HG02938 (cell line): Measurements from ENCODE around the gene HIVEP3.

Experiments used
- ATAC-seq: cut with Tn5 transposase; IDR thresholded peaks from one replicate; pipeline ENCODE4 v1.9.1; 2021; ENCODE audit warnings: mild to moderate bottlenecking, moderate library complexity; ENCODE audit not compliant: unreplicated experiment

Gene HIVEP3

DNA sequence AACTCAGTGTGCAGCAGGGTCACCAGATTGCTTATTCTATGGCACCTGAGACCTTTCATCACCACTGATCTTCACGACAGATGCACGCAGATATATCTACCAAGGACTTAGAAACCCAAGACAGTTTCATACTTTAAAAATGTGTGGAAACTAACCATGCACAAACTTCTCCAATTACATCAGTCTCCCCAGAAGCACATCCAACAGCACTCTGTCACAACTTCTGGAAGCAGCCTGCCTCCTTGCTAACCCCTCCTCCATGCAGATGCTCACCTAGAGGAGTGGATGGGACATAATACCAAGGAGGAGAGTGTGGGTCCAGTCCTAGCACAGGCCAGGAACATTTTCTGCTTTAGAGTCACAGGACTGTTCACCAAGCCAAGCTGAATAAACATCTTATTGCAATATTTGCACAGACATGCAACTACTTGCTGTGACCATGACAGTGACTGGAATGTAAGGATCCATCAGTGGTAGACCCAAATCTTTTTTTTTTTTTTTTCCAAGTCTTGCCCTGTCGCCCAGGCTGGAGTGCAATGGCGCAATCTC lies 69.4 kb downstream of the HIVEP3 start:
- ATAC-seq: no peak

DNA sequence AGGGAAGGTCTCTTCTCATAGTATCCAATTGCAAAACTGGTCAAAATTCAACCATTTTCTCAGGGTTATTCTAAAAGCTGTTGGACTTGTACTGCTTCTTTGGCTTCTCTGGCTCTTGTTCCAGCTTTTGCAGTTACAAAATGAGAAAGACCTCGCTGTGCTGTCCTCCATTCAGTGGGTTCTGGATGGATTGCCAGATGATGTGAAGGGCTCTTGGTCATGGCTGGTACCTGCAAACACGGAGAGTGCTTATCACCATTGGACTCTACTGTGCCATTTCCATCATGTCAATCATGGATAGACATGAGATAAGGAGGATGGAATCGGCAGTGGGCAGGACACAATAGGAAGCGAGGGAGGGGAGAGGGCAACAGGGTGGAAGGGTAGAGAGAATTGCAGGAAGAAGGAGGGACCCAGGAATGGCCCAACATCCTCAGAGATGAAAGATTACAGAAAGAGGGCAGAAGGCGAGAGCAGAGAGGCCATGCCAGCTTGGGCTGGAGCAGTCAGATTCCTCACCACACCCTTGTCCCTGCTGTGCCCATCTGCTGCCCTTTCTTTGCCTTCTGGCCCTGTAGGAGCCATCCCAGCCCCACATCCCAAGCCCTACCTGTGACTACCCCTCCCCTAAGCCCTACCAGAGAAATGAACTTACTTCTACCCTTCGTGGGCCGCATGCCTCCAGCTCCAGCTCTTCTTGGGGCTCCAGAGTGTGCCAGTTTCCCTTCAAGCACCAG lies 70.3 kb downstream of the HIVEP3 start:
- no peak for ATAC-seq

DNA sequence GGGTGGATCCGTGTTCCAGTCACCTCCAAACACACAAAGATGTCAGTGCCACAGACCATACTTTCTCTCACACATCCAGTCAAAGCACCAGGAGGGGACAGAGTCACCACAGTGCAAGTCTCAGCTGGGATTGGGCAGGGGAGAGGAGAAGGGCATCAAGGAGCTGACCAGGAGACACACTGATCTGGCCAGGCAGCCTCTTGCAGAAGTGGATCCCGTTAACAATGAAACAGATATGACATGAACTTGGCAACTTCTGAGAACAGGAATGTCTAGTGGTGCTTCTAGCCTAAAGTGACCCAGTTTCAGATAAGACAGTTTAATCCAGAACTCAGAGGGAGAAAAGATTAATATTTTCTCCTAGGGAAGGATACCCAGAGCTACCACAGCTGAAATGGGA lies 71.0 kb downstream of the HIVEP3 start:
- ATAC-seq: no peak

DNA sequence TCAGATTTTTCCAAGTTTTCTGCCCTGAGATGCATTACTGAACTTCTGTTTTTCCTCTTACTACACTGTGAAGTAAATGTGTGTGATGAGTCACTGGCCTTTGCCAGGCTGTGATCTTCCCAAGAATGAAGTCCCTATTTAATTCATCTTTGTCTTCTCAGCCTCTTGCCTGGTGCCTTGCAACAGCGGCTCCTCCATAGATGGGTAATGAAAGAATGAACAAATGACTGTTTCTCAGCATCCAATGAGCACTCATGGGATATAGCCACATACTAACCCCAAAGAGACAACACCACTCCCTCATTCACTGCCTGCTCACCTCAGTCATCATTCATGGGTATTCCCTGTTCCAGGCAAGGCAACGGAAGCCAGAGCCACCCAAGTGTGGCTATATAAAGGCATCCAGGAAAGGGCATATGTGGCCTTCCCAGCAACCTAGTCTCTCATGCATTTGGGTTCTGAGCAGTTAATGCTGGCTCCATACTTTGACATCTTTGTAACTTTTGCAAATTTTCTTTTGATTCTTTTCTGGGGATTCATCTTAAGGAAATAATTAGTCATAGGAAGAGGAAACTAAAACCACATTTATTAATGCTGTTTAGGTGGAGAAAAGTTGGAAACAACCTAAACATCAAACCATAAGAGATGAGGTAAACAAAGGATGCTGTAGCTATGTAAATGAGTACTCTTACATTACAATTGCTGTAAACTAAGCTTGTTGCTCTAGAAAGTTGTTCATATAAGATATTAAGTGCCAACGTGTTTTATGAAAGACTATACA lies 71.9 kb downstream of the HIVEP3 start:
- no peak for ATAC-seq

DNA sequence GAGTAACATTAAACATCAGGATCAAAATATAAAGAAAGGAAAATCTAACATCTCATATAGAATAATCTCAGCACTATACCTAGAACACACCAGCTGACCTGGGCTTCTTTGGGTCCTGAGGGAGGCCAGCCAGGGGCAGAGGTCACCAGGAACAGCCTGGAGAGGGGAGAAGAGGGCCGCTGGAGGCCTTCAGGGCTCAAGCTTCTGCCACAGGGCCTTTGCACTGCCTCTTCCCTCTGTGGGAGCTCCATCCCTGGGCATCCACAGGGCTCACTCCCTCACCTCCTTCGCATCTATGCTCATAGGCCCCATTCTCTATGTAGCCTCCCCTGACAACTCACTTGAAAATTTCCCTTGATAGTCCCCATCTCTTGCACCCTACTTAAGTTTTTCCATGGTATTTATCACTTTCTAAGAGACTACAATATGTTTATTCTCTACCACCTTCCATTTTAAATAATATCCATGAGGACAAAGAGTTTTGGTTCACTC lies 73.9 kb downstream of the HIVEP3 start:
- no peak for ATAC-seq

DNA sequence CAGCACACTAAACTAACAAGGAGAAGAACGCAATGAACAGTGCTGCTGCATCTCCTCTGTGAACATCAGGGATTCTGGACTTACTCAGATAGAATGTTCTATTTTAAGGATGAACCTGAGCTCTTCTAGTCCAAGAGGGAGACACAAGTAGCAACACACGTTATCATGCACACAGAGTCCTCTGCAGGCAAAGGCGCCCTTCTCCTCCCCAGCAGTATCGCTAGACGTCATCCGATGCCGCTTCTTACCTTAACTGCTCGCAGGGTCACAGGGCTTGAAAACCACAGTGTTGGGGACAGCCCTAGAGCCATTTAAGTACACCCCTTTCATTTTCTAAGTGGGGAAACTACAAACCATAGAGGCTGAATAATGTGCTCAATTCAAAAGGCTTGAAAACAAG lies 74.5 kb downstream of the HIVEP3 start:
- ATAC-seq: no peak

DNA sequence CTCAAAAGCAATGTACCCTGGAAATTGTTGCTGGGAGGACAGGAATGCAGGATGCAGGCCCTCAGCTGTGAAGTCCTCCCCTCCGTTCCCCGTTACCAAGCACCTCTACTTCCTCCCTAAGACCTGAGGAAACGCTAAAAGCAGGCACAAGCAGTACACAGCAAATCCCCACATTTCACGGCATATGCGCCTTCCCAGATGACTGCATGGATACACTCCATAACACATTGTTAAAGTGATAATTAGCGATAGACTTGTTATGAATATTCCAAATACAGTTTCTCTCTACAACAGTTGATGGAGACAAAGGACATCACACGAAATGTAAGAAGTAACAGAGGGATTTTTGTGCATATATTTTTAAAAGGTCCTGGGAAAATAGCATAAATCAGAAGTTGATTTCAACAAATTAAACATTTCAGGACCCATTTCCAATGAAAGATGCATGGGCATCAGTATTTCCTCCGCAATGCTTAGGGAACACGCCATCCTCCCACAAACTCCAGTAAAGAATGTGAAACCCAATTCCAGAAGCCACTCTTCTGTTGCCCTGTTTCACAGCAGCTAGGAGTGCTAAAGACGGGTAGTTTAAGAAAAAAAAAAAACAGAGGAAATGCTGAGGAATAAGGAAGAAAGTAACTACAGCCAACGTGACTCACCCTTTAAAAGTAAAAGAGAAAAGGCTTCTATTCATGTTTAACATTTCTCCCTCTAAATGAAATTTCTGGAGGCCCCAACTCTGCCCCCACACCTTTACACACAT lies 75.5 kb downstream of the HIVEP3 start:
- ATAC-seq: no peak

DNA sequence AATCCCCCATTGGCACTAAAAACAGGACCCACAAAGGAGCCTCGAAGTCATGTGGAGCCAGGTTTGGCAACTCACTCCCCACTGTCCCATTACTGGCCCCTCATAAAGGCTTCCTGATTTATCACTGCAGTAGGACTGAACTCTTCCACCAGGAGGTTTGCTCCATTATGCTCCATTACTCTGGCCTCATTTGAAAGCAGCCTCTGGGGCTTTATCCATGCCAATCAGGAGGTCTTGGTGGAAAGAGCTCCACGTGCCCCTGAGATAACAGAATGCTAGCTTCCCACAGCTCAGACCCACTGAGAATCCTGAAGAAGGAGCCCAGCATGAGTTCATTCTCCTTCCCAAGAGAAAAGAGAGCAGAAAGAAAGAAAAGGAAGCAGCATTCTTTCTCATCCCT lies 76.4 kb downstream of the HIVEP3 start:
- no peak for ATAC-seq

DNA sequence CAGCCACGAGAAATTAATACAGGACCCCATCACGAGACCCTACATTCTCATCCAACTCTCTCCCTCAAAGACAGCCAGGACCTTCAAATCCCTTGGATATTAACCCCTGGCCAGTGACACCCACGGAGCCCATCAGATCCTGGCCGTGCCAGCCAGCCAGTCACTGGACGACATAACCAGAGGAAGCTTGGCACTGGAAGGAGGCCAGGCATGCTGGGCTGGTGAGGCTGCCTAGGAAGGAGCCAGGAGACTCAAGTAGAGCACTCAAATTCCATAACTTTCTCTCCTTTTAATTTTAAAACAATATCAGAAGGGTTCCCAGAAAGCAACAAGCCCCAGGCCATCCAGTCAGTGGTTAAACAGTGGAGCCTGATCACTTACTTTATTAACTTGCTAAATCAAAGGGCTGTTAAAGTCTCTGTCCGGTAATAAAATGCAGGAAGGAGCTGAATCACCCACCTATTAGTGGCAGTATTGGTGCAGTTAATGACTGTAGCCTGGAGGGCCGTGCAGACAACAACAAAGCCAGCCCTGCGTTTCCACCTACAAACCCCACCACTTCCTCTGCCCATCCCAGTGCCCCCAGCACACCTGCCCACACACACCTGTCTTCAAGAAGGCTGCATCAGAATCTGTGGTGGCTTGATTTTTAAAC lies 78.0 kb downstream of the HIVEP3 start:
- ATAC-seq: no peak

DNA sequence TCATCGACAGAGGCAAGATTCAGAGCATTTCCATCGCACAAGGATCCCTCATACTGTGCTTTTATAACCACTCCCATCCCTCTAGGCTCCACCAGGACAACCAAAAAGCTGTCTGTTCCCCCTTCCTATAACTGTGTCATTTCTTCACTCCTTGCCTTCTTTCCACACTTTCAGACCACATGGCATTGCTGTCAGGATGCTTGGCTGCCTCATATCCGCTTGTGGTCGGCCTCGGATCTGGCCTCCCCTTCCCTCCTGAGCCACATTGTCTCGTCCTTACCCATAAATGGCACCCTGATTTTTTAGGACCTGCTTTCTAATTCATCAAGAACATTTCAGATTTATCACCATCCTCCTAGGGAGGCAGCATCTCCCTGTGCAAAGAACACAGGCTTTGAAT lies 80.5 kb downstream of the HIVEP3 start:
- ATAC-seq: no peak

DNA sequence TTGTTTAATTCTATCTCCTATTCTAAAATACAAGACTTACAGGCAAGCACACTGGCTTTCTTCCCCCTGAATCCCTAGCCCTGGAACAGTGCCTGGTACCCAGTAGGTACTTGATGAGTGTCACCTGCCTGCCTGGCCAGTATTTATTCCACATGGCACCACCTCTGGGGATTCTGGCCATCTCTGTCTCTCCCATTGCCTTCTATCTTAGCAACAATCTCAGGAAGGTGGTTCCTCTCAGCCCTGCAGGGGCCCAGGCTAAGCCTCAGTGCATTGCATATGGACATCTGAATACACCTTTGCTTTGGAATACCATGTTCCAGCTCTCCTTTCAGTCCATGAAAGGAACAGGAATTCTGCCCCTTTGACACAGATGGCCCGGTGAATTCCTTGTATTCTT lies 81.0 kb downstream of the HIVEP3 start:
- ATAC-seq: no peak

DNA sequence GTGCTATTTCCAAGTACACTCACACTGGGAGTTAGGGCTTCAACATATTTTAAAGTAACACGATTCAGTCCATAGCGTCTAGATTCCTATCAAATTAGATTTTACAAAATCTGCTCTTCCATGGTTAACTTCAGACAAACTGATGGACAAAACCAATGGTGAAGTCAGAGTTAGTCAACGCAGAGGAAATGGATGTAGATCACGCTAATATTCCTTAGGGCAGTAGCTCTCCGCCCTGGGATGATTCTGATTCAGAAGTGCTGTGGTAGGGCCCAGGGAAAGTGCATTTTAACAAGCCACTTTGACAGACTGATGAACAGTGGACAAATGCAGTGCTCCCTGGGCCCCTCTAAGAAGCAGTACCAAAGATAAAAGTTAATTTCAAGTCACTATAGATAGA lies 83.2 kb downstream of the HIVEP3 start:
- no peak for ATAC-seq

DNA sequence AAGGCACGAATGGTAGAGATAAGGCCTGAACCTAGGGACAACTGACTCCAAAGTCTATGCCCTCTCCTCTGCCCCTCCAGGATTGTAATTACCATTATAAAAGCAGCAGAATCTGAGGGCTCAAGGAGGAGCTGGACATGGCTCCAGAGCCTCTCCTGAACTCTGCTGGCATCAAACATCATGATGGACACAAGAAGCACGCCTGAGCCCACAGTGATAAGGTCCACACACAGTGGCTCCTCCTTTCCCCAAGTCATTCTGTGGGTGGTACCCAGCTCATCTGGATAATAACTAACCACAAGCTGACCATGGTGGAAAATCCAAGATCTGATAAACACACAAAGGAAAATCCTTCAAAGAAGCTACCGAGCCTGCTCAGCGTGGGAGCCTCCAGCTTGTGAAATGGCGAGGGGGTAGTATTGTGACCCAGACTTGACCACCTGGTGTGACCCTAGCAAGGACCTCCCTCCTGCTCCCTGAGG lies 85.2 kb downstream of the HIVEP3 start:
- ATAC-seq: no peak

DNA sequence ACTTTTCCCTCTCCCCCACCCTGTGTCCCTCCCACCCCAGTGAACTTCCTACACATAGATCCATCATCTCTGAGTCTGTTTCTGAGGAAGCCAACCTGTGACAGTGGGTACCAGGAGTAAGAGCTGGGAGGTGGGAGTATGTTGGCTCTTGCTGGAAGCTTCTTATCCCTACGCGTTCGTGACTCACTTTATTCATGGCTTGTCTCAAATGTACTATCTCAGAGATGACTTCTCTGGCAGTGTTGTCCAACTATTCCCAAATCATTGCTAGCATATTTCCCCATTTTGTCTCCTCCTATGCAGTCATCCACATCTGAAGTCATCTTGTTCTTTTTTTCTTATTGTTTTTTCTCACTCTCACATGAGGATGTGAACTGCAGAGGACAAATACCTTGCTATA lies 88.0 kb downstream of the HIVEP3 start:
- ATAC-seq: no peak

DNA sequence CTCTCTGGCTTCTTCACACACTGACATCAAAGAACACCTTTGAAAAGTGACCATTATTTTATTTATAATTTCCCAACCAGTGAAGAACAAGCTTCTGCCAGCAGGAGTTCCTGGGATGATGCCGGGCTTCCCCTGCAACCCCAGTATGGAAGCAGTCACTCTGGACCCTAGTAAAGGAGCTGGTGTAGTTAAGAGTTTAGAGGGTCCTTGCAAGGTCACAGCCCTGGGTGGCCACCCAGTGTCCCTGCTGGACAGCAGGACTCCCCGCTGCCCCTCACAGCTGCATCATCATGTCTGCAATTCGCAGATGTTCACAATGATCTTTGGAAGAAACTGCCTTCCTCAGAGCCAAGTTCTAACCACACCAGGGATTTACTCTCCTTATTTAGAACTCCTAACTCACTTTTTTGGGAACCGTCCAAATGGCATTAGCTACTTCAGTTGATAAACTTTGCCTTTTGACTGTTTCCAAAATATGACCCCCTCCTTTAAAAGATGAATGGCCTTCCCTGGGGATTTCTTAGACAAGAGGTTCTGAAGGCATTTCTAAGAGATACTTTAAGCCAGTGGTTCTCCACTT lies 90.6 kb downstream of the HIVEP3 start:
- ATAC-seq: no peak

DNA sequence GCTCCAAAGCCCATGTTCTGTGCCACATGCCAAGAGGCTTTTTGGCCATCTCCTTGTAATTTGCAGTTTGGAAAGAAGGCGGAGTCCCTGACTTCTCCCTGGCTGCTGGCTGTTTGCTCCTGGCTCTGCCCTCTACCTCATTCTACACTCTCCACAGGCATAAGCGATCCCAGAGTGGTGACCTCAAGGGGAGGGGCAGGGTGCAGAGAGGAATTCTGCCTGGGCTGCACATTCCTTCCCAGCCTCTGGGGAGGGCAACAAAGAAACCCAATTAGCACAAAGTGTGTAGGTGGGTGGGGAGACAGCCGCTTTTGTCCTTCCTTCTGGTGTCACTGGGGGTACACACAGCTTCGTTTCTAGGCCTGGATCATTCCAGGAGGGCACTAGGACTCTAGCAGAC lies 95.3 kb downstream of the HIVEP3 start:
- no peak for ATAC-seq

DNA sequence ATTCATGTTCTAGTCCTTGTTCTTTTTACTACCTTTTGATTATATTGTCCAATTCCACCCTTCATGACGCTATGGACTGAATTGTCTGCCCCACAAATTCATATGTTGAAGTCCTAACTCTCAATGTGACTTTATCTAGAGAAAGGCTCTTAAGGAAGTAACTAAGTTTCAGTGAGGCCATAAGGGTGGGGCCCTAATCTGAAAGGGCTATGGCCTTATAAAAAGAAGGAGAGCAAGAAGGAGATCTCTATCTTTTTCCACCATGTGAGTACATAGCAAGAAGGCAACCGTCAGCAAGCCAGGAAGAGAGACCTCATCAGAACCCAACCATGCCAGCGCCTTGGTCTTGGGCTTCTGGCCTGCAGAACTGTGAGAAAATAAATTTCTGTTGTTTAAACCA lies 95.9 kb downstream of the HIVEP3 start:
- no peak for ATAC-seq

DNA sequence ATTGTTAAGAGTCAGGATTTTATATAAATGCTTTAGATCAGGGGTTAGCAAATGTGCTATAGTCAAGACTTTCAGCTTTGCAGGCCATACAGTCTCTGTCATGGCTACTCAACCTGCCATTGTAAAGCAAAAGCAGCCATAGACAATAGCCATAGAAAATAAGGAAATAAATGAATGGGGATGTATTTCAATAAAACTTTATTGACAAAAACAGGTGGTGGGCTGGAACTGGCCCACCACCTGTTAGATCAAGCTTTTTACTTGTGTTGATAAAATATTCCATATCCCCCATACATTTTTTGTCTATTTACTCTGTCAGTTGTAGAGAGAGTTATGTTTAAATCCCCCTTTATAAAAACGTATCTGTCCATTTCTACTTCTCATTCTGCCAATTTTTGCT lies 98.9 kb downstream of the HIVEP3 start:
- ATAC-seq: no peak

DNA sequence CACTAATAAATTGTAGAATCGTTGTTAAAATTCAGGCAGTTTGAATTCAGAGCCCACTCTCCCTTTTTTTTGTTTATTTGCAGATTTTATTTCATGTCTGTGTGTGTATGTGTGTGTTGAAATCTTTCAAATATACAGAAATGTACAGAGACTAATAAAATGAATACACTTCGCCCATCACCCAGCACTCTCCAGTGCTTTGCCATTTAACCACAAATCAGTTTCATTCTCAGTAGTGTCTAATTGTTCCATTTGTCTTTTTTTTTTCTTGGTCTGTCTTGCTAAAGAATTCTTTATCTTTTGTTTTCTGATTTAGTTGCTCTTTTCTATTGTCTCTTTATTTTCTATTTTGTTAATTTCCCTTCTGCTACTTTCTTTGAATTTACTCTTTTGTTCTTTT lies 99.7 kb downstream of the HIVEP3 start:
- ATAC-seq: no peak

DNA sequence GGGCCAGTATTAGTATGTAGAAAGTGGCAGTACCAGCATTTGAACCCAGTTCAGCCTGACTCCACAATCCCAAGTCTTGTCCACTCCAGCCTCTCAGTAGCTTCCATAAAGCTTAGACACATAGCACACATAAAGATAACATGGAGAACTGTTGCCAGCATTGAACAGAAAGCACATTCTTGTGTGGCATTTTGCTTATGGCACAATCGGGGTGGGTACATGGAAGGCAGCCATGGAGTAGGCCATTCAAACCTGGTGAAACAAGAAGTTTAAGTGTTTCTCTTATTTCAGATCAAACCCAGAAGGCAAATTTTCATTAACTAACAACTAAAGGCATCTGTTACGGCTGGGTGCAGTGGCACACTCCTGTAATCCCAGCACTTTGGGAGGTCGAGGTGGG lies 102.7 kb downstream of the HIVEP3 start:
- ATAC-seq: no peak
